NCI-H82 treated with DMSO at 0.1 percent for 48 hours (cell line): ENCODE data around the gene ULK3.

ENCODE experiments used
- DNase-seq: peaks from one replicate; lab custom pipeline; 2025; ENCODE audit not compliant: unreplicated experiment; lab: John Stamatoyannopoulos, UW

Gene ULK3

GRCh38 chr15:74869372-74869725 lies 26.4 kb upstream of the ULK3 start:
- no peak for DNase-seq

GRCh38 chr15:74868059-74868458 lies 25.1 kb upstream of the ULK3 start:
- no peak for DNase-seq

GRCh38 chr15:74867466-74868038 lies 24.6 kb upstream of the ULK3 start:
- no peak for DNase-seq

GRCh38 chr15:74866090-74866489 lies 23.1 kb upstream of the ULK3 start:
- DNase-seq = no peak

GRCh38 chr15:74865316-74865715 lies 22.4 kb upstream of the ULK3 start:
- no peak for DNase-seq

- no peak for DNase-seq
These were observed 21.3 kb upstream of the ULK3 start for GRCh38 chr15:74864296-74864695.

- no peak for DNase-seq
These were observed 20.5 kb upstream of the ULK3 start for GRCh38 chr15:74863239-74864056.

- no peak for DNase-seq
These were observed 15.4 kb upstream of the ULK3 start for GRCh38 chr15:74858369-74858740.

GRCh38 chr15:74857671-74858368 lies 14.9 kb upstream of the ULK3 start:
- no peak for DNase-seq

GRCh38 chr15:74857082-74857655 lies 14.2 kb upstream of the ULK3 start:
- DNase-seq = no peak

- no peak for DNase-seq
These were observed 13.6 kb upstream of the ULK3 start for GRCh38 chr15:74856537-74856936.

- no peak for DNase-seq
These were observed 12.9 kb upstream of the ULK3 start for GRCh38 chr15:74855857-74856256.

GRCh38 chr15:74854453-74855022 lies 11.6 kb upstream of the ULK3 start:
- no peak for DNase-seq

- no peak for DNase-seq
These were observed 9.0 kb upstream of the ULK3 start for GRCh38 chr15:74851960-74852359.

GRCh38 chr15:74850393-74850792 lies 7.4 kb upstream of the ULK3 start:
- no peak for DNase-seq

GRCh38 chr15:74847432-74847831 lies 4.5 kb upstream of the ULK3 start:
- DNase-seq = no peak

GRCh38 chr15:74845581-74845980 lies 2.6 kb upstream of the ULK3 start:
- DNase-seq = no peak

- DNase-seq = no peak
These were observed 2.2 kb upstream of the ULK3 start for GRCh38 chr15:74845208-74845568.

GRCh38 chr15:74844319-74845207 lies 1.6 kb upstream of the ULK3 start:
- DNase-seq = peak; percentile 80

GRCh38 chr15:74843891-74844299 lies 939 bp upstream of the ULK3 start:
- no peak for DNase-seq

- no peak for DNase-seq
These were observed 481 bp upstream of the ULK3 start for GRCh38 chr15:74843445-74843828.
